Naive thymus-derived CD4-positive, alpha-beta T cell (primary cell): ENCODE measurements around the gene PTPRQ. TPM values are rescaled to one million over a fixed set of nuclear protein-coding genes. Genes with fewer than 3 reads are reported as not detected.
"Not testable (repeated sequence)": the region's sequence is repeated elsewhere in the genome, so short reads cannot be mapped to it uniquely, and the experiment has no call there.

Experiments used
- ATAC-seq: fragments of 150-1000 bp; cut with Tn5 transposase; 2 replicates; pipeline ENCODE4 v1.10.0; 2021; ENCODE audit warnings: mild to moderate bottlenecking, moderate library complexity
- CTCF ChIA-PET: fragments of 350-600 bp; sonication (Branson Sonifier 250); formaldehyde crosslinking; loops from one replicate; lab custom pipeline; 2021; ENCODE audit warnings: antibody characterized with exemption; lab: Charles Lee
- POLR2A ChIA-PET: fragments of 350-600 bp; sonication (Branson Sonifier 250); formaldehyde crosslinking; loops from one replicate; lab custom pipeline; 2021; ENCODE audit warnings: antibody characterized with exemption, inconsistent platforms; lab: Charles Lee
- DNase-seq, 9 donors: peaks; one replicate each; pipeline versions ENCODE4 v3.0.0 to v3.0.0-alpha.2; 2020 to 2022; ENCODE audit warnings: mixed read lengths in 1 of 9
- H3K27ac ChIP-seq: one replicate; pipeline ENCODE4 v1.7.0; 2013; ENCODE audit warnings: mild to moderate bottlenecking, low read depth, low read length, moderate library complexity
- H3K27me3 ChIP-seq, 2 donors: one replicate each; pipeline ENCODE4 v1.7.0; 2013; ENCODE audit warnings: low read length in 2 of 2, mild to moderate bottlenecking in 2 of 2, moderate library complexity in 2 of 2; ENCODE audit not compliant: control insufficient read depth in 2 of 2, insufficient read depth in 2 of 2
- H3K36me3 ChIP-seq, 3 experiments: 1 replicate in 2 of 3; 2 replicates in 1 of 3; pipeline ENCODE4 v1.7.0; 2013; ENCODE audit warnings: low read length in 3 of 3, mild to moderate bottlenecking in 3 of 3, moderate library complexity in 1 of 3; ENCODE audit not compliant: insufficient read depth in 3 of 3, control insufficient read depth in 2 of 3
- H3K4me1 ChIP-seq, 2 donors: one replicate each; pipeline ENCODE4 v1.7.0; 2013; ENCODE audit warnings: low read length in 2 of 2, mild to moderate bottlenecking in 2 of 2, moderate library complexity in 1 of 2; ENCODE audit not compliant: control insufficient read depth in 2 of 2, insufficient read depth in 2 of 2
- H3K4me3 ChIP-seq: 2 replicates; pipeline ENCODE4 v1.7.0; 2013; ENCODE audit warnings: mild to moderate bottlenecking, low read length
- H3K9me3 ChIP-seq, 3 experiments: 1 replicate in 2 of 3; 2 replicates in 1 of 3; pipeline ENCODE4 v1.7.0; 2013; ENCODE audit warnings: low read length in 3 of 3; ENCODE audit not compliant: control insufficient read depth in 2 of 3
- H3K27ac Mint-ChIP-seq, 9 donors: one replicate each; pipeline ENCODE4 v1.8.0; 2020 to 2022; ENCODE audit warnings: mixed read lengths in 9 of 9, mild to moderate bottlenecking in 8 of 9, moderate library complexity in 5 of 9, inconsistent platforms in 2 of 9
- H3K27me3 Mint-ChIP-seq, 5 donors: one replicate each; pipeline ENCODE4 v1.8.0; 2021 to 2022; ENCODE audit warnings: mixed read lengths in 5 of 5, mild to moderate bottlenecking in 1 of 5
- H3K36me3 Mint-ChIP-seq, 5 donors: one replicate each; pipeline ENCODE4 v1.8.0; 2020 to 2022; ENCODE audit warnings: mixed read lengths in 5 of 5, mild to moderate bottlenecking in 3 of 5, inconsistent platforms in 1 of 5
- H3K4me1 Mint-ChIP-seq, 7 donors: one replicate each; pipeline ENCODE4 v1.8.0; 2020 to 2022; ENCODE audit warnings: mixed read lengths in 7 of 7, mild to moderate bottlenecking in 3 of 7, inconsistent platforms in 1 of 7
- H3K4me3 Mint-ChIP-seq, 10 donors: one replicate each; pipeline ENCODE4 v1.8.0; 2020 to 2022; ENCODE audit warnings: mild to moderate bottlenecking in 10 of 10, mixed read lengths in 10 of 10, moderate library complexity in 6 of 10, inconsistent platforms in 2 of 10
- H3K9me3 Mint-ChIP-seq, 11 donors: one replicate each; pipeline ENCODE4 v1.8.0; 2020 to 2022; ENCODE audit warnings: mixed read lengths in 11 of 11, mild to moderate bottlenecking in 4 of 11, inconsistent platforms in 1 of 11, moderate library complexity in 1 of 11
- intact Hi-C, 2 donors: fragments of 100-400 bp; cut with micrococcal nuclease; formaldehyde crosslinking; loops; one replicate each; pipeline ENCODE4 v1.15.1; 2023
- polyA plus RNA-seq, 2 donors: library from polyadenylated mRNA; unstranded; fragments of 300-500 nt; fragmentation: Illumina TruSeq; gene quantifications; one replicate each; pipeline ENCODE4 v1.2.3, GENCODE V29; 2021
- total RNA-seq, 6 experiments: library from RNA in 5 of 6; stranded (reverse) in 5 of 6; gene quantifications; 1 replicate in 5 of 6; 2 replicates in 1 of 6; pipeline ENCODE4 v1.2.3 and lab custom pipeline; 2021 to 2026

PTPRQ gene
- total and polyA plus RNA-seq, 7 experiments from 2014 or later, result not detected

DNA sequence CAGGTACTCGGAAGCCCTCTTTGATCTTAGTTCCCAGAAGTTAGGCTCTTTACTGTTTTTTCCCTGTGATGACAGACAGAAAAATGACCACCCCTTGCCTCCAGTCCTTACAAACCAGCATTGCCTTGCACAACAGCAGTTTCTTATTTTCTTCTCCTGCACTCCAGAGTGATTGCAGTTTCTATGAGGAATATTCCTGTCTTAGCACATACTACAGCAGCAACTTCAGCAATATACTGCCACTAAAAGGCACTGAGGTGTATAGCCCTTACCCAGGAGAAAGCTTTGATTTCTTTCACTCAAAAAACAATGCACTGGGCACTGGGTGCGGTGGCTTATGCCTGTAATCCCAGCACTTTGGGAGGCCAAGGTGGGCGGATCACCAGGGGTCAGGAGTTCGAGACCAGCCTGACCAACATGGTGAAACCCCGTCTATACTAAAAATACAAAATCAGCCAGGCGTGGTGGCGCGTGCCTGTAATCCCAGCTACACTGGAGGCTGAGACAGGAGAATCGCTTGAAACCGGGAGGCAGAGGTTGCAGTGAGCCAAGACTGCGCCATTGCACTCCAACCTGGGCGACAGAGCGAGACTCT is 232.1 kb downstream of the PTPRQ start:
- H3K4me1 Mint-ChIP-seq, H3K27me3 Mint-ChIP-seq, H3K36me3 Mint-ChIP-seq, H3K9me3 ChIP-seq, H3K4me1 ChIP-seq, DNase-seq, ATAC-seq, H3K27ac ChIP-seq, H3K4me3 ChIP-seq, H3K27ac Mint-ChIP-seq, CTCF ChIA-PET, H3K27me3 ChIP-seq, H3K36me3 ChIP-seq, POLR2A ChIA-PET, intact Hi-C loops, H3K4me3 Mint-ChIP-seq: not testable (repeated sequence)
- H3K9me3 Mint-ChIP-seq, result peaks cover 0 to 10% (median 0%) of the 10 kb centered on the region in 11 donors

DNA sequence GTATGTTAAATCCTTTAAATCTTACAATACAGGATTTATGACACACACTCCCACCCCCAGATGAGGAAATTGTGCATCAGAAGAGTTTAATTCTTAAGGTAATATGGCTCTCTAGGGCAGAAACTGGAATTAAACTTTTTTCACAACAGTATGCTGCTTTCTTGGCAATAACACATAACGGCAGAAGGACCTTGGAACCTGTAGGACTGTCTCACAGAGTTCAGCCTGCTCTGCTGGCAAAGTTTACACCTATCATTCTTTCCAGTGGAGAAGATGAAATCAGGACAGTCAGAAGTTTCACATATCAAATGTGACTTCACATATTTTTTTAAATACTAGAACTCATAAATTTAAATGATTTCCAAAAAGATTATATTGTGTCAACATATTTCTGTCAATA is 232.8 kb downstream of the PTPRQ start:
- no peaks in the 10 kb centered on the region for H3K4me1 ChIP-seq
- H3K27ac Mint-ChIP-seq, result no peak overlapping the region
- H3K9me3 ChIP-seq, result no peaks in the 10 kb centered on the region
- no peaks in the 10 kb centered on the region for H3K36me3 Mint-ChIP-seq
- ChIA-PET POLR2A (no interaction called here), CTCF (no interaction called here)
- peaks cover 0 to 8% (median 0%) of the 10 kb centered on the region in 11 donors for H3K9me3 Mint-ChIP-seq
- no peaks in the 10 kb centered on the region for H3K27me3 ChIP-seq
- H3K27me3 Mint-ChIP-seq, result no peaks in the 10 kb centered on the region
- DNase-seq (no peak), ATAC-seq (no peak)
- no peak overlapping the region for H3K27ac ChIP-seq
- H3K4me1 Mint-ChIP-seq, result no peaks in the 10 kb centered on the region
- no peak overlapping the region for H3K4me3 ChIP-seq
- H3K4me3 Mint-ChIP-seq, result no peak overlapping the region
- no peaks in the 10 kb centered on the region for H3K36me3 ChIP-seq
- intact Hi-C loops, result no loop called here

DNA sequence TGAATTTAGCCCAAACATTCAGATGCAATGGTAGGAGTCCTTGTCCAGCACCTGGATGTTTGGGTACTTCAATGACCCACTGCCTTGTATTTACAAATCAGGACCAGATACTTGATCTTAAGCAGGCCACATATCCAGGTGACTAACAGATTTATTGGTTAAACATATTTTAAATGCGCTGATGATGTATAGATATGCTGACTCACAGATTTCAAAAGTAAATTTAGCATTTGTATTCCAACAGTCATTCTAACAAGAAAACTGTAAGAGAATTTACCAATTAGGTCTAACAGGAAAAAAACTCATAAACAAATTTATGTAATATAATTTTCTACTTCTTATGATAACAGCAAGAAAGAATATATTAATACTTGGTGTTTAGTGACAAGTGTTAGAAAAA is 234.0 kb downstream of the PTPRQ start:
- Mint-ChIP-seq H3K4me1 (no peaks in the 10 kb centered on the region), H3K4me3 (no peak overlapping the region), H3K27me3 (no peaks in the 10 kb centered on the region), H3K9me3 (peaks cover 0 to 3% (median 0%) of the 10 kb centered on the region in 11 donors), H3K27ac (no peak overlapping the region), H3K36me3 (no peaks in the 10 kb centered on the region)
- POLR2A ChIA-PET, result no interaction called here
- ATAC-seq, result no peak
- Histone ChIP-seq H3K27ac (no peak overlapping the region), H3K4me1 (no peaks in the 10 kb centered on the region), H3K4me3 (no peak overlapping the region), H3K27me3 (no peaks in the 10 kb centered on the region), H3K36me3 (no peaks in the 10 kb centered on the region), H3K9me3 (no peaks in the 10 kb centered on the region)
- CTCF ChIA-PET, result no interaction called here
- no peak for DNase-seq
- intact Hi-C loops, result no loop called here

DNA sequence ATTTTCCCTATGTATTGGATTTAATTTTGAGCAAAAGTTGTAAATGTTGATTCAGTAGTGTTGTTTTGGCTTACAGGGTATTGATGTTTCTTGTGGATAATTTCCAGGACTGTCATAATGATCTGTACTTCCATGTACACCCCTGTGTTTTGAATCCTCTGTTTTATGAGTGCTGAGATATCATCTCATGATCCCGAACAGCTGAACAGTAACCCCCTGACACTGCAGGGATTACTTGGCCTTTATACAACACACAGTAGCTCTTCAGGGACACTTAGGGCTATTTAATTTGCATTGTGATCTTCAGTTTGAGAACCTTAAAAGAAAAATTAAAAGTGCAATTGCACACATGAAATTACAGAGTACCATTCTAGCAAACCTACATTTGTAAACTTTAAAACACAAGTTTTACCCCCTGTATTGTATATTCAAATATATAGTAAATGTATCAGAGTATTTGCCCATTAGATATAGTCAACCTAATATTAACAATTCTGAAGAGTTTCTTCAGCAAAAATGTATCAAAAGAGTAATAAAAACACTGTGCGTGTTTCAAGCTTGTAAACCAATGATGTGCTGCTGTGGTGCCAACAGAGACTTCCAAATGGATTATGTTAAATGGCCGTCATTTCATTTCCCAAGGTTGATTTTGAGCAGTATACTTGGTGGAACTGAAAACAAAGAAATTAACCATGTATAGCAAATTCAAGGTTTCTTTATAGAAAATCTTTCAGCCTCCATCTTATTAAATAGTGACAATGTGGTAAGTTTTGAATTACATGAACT is 235.5 kb downstream of the PTPRQ start:
- ChIA-PET POLR2A (no interaction called here), CTCF (interaction anchor here (0.6 kb wide), 1 partner anchor 25 kb away, joined by 6 read pairs; no protein-coding TSS in a partner anchor)
- DNase-seq (no peak), ATAC-seq (no peak)
- H3K9me3 ChIP-seq, result no peaks in the 10 kb centered on the region
- H3K27ac Mint-ChIP-seq, result no peak overlapping the region
- no peaks in the 10 kb centered on the region for H3K27me3 ChIP-seq
- H3K9me3 Mint-ChIP-seq, result no peaks in the 10 kb centered on the region
- no peaks in the 10 kb centered on the region for H3K36me3 Mint-ChIP-seq
- no peak overlapping the region for H3K4me3 ChIP-seq
- no peaks in the 10 kb centered on the region for H3K4me1 Mint-ChIP-seq
- H3K27me3 Mint-ChIP-seq, result no peaks in the 10 kb centered on the region
- no peak overlapping the region for H3K4me3 Mint-ChIP-seq
- no peaks in the 10 kb centered on the region for H3K36me3 ChIP-seq
- no peaks in the 10 kb centered on the region for H3K4me1 ChIP-seq
- H3K27ac ChIP-seq, result no peak overlapping the region
- intact Hi-C loops, result no loop called here

DNA sequence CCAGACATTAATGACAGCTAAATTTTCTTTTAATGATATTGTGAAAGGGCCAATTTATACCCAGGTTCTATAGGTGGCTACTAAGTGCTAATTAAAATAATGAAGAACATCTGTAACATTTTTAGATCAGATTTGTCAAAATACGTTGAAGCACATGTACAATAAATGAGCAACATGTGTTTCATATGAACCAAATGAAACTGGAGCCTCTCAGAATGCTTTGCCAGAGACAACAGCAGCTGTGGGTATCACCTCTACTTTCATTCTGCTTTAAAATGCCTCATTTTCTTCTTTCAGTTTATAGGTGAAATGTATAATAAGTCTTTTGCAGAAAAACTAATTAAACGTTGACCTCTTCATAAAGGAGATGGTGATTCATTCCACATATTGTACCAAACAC is 237.3 kb downstream of the PTPRQ start:
- Mint-ChIP-seq H3K9me3 (peaks cover 0 to 3% (median 0%) of the 10 kb centered on the region in 11 donors), H3K27me3 (no peaks in the 10 kb centered on the region), H3K4me1 (no peaks in the 10 kb centered on the region), H3K4me3 (no peak overlapping the region), H3K27ac (no peak overlapping the region), H3K36me3 (no peaks in the 10 kb centered on the region)
- Histone ChIP-seq H3K36me3 (no peaks in the 10 kb centered on the region), H3K4me3 (no peak overlapping the region), H3K27ac (no peak overlapping the region), H3K4me1 (no peaks in the 10 kb centered on the region), H3K9me3 (no peaks in the 10 kb centered on the region), H3K27me3 (no peaks in the 10 kb centered on the region)
- ATAC-seq, result no peak
- ChIA-PET CTCF (no interaction called here), POLR2A (no interaction called here)
- no peak for DNase-seq
- intact Hi-C loops, result no loop called here

DNA sequence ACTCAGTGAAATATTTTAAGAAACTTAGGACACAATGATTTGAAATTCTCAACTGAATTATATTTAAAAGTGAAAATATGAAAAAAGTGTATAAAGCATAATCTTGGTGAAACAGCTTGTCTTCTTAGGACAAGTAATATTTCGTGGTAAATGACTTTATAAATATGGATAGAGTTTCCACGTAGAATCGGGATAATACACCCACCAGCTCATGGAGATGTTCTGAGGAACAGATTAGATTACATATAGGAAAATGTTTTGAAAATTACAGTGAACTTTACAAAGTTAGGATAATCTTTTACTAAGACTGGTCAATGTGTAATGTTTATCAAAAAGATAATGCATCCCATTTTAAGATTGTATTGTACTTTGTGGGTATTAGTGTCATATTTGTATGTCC is 237.8 kb downstream of the PTPRQ start:
- ChIA-PET CTCF (no interaction called here), POLR2A (no interaction called here)
- no peak for ATAC-seq
- Mint-ChIP-seq H3K27ac (no peak overlapping the region), H3K4me1 (no peaks in the 10 kb centered on the region), H3K36me3 (no peaks in the 10 kb centered on the region), H3K27me3 (no peaks in the 10 kb centered on the region), H3K9me3 (peaks cover 0 to 4% (median 0%) of the 10 kb centered on the region in 11 donors), H3K4me3 (no peak overlapping the region)
- DNase-seq, result no peak
- no peaks in the 10 kb centered on the region for H3K4me1 ChIP-seq
- no peaks in the 10 kb centered on the region for H3K9me3 ChIP-seq
- H3K4me3 ChIP-seq, result no peak overlapping the region
- no peaks in the 10 kb centered on the region for H3K27me3 ChIP-seq
- H3K36me3 ChIP-seq, result no peaks in the 10 kb centered on the region
- no peak overlapping the region for H3K27ac ChIP-seq
- intact Hi-C loops, result no loop called here

DNA sequence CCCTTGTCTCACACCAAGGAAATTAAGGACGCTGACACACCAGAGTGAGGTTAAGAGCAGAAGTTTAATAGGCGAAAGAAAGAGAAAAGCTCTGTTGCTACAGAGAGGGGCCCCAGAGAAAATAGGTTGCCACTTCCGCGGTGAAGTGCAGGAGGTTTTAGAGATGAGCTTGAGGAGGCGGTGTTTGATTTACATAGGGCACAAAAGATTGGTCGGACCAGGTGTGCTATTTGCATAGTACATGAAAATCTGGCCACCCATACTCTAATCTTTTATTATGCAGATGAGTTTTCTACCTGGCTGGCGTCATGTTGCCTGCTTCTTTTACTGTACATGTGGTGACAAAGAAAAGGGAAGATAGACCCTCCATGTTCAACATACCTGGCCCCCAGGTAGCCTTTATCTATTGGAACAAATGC is 240.1 kb downstream of the PTPRQ start:
- no peaks in the 10 kb centered on the region for H3K27me3 ChIP-seq
- intact Hi-C loops, result no loop called here
- no peaks in the 10 kb centered on the region for H3K4me1 ChIP-seq
- Mint-ChIP-seq H3K4me1 (no peaks in the 10 kb centered on the region), H3K27me3 (no peaks in the 10 kb centered on the region), H3K4me3 (no peak overlapping the region), H3K9me3 (peaks cover 0 to 6% (median 0%) of the 10 kb centered on the region in 11 donors), H3K36me3 (no peaks in the 10 kb centered on the region), H3K27ac (no peak overlapping the region)
- POLR2A ChIA-PET, result no interaction called here
- H3K4me3 ChIP-seq, result no peak overlapping the region
- CTCF ChIA-PET, result no interaction called here
- H3K27ac ChIP-seq, result no peak overlapping the region
- ATAC-seq, result no peak
- no peak for DNase-seq
- no peaks in the 10 kb centered on the region for H3K9me3 ChIP-seq
- H3K36me3 ChIP-seq, result no peaks in the 10 kb centered on the region
